Airway epithelial cell (primary cell): ENCODE data around the gene GLT1D1. TPM values are rescaled to one million over a fixed set of nuclear protein-coding genes. Genes with fewer than 3 reads are reported as not detected.

ENCODE experiments used
- total RNA-seq: library from RNA; depleted of rRNA; stranded (reverse); fragments of >200 nt; gene quantifications from 2 replicates; pipeline ENCODE4 v1.2.3, GENCODE V29; 2015

Gene GLT1D1
- total RNA-seq = not detected in 2 replicates

GRCh38 chr12:128852885-128853599 lies at the start of gene GLT1D1:
Gene GLT1D1, plus strand, starts transcription at chr12:128853478. Its CDS starts 104 bp downstream, at chr12:128853582.

GRCh38 chr12:128823916-128824839 lies 29.1 kb upstream of the GLT1D1 start, which contains the start of gene SLC15A4:
Gene SLC15A4, minus strand, starts transcription at chr12:128823958. Its CDS starts 15 bp downstream, at chr12:128823943.

Other genes with a start within 250 kb of the GLT1D1 start
- gene SLC15A4, start 29.5 kb upstream of the GLT1D1 start, total RNA-seq = 24.8 and 42.8 TPM in 2 replicates